HFF-Myc (cell line): ENCODE measurements around the gene ENOX1.

Experiments
- DNase-seq: peaks from one replicate; pipeline ENCODE4 v3.0.0-alpha.2; 2011; ENCODE audit warnings: low read depth; ENCODE audit errors: extremely low read depth
- H3K4me3 ChIP-seq: replicated peaks from 2 replicates; pipeline ENCODE4 v1.5.1; 2011; ENCODE audit warnings: low read depth, mild to moderate bottlenecking, control low read depth, low read length
- TF ChIP-seq, protein P1 (sequence below): IDR thresholded peaks from 2 replicates; pipeline ENCODE4 v1.5.1; 2012; ENCODE audit warnings: mild to moderate bottlenecking, low read depth, low read length, control low read depth; ENCODE audit errors: missing control alignments

Gene ENOX1

GRCh38 chr13:43293008-43293407 lies 493.8 kb downstream of the ENOX1 start:
- TF ChIP-seq, protein P1, sequence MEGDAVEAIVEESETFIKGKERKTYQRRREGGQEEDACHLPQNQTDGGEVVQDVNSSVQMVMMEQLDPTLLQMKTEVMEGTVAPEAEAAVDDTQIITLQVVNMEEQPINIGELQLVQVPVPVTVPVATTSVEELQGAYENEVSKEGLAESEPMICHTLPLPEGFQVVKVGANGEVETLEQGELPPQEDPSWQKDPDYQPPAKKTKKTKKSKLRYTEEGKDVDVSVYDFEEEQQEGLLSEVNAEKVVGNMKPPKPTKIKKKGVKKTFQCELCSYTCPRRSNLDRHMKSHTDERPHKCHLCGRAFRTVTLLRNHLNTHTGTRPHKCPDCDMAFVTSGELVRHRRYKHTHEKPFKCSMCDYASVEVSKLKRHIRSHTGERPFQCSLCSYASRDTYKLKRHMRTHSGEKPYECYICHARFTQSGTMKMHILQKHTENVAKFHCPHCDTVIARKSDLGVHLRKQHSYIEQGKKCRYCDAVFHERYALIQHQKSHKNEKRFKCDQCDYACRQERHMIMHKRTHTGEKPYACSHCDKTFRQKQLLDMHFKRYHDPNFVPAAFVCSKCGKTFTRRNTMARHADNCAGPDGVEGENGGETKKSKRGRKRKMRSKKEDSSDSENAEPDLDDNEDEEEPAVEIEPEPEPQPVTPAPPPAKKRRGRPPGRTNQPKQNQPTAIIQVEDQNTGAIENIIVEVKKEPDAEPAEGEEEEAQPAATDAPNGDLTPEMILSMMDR = no peak
- no peak overlapping the region for H3K4me3 ChIP-seq
- DNase-seq = no peak

DNA sequence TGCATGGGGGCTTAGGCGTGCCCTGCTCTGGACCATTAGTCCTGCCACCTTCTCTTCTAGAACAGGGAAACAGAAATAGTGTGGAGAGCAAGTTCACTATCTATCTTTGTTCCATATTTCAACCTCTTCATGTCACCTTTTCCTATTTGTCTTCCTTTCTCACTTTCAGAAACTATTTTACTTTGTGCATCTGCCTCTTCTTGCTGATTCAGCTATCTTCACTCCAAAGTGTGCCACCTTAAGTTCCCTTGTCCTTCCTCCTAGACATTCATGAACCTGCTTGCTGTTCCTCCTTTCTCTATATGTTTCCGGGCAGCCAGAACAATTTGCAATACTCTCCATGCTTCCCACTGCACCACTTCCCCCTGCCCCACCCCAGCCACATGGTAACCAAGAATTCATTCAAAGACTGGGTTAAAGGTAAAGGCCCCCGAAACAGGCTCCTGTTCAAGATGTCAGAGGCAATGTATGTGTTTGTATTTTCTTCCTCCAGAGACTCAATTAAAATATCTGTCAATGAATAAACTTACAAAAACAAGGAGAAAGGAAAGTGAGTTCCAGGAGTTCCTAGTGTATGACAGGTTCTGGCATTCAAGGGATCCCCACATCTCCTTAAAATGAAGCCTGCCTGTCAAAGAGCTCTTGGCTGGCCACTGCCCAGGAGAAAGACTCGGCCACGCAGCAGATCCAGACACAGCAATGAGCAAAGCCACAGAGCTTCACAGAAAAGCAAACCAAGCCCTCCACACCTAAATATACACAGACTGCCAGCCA lies 495.3 kb downstream of the ENOX1 start:
- H3K4me3 ChIP-seq = no peak overlapping the region
- DNase-seq = no peak
- TF ChIP-seq, protein P1 = no peak

DNA sequence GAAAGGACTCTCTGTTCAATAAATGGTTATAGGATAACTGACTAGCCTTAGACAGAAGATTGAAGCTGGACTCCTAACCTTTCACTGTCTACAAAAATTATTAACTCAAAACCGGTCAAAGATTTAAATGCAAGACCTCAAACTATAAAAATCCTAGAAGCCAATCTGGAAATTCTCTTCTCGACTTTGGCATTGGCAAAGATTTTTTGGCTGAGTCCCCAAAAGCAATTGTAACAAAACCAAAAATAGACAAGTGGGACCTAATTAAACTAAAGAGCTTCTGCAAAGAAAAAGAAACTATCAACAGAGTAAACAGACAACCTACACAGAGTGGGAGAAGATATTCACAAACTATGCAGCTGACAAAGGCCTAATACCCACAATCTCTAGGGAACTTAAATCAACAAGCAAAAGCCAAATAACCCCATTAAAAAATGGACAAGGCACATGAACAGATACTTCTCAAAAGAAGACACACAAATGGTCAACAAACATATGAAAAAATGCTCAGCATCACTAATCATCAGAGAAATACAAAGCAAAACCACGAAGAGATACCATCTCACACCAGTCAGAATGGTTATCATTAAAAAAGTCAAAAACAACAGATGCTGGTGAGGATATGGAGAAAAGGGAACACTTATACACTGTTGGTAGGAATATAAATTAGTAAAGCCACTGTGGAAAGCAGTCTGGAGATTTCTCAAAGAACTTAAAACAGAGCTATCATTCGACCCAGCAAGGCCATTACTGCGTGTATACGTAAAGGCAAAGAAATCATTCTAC lies 497.1 kb downstream of the ENOX1 start:
- no peak for DNase-seq
- TF ChIP-seq, protein P1 = no peak
- H3K4me3 ChIP-seq = no peak overlapping the region

DNA sequence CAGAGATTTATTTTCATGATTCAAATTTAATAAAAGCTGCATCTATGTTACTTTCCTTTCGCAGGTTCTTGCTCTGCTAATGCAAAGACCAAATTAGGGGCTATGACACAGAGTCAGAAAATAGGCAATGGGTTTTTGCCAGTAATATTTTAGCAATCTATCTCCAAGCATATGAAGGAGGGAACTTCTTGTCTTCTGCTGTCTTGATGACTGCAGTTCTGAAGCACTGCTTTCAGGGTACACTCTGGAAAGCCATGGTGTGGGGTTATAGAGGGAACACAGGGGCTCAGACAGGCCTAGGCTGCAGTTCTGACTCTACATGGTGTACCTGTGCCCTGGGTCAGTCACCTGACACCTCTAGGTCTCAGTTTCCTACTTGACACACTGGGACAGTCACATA lies 500.0 kb downstream of the ENOX1 start:
- H3K4me3 ChIP-seq = no peak overlapping the region
- no peak for DNase-seq
- TF ChIP-seq, protein P1 = no peak

- DNase-seq = no peak
- TF ChIP-seq, protein P1 = no peak
- H3K4me3 ChIP-seq = no peak overlapping the region
Measured at GRCh38 chr13:43285933-43286597, 500.7 kb downstream of the ENOX1 start.

GRCh38 chr13:43284162-43284561 lies 502.6 kb downstream of the ENOX1 start:
- H3K4me3 ChIP-seq = no peak overlapping the region
- DNase-seq = no peak
- TF ChIP-seq, protein P1 = no peak
